HL-60/S4 (cell line): ENCODE results near the gene ZNF654.
"Not testable (repeated sequence)": the region's sequence is repeated elsewhere in the genome, so short reads cannot be mapped to it uniquely, and the experiment has no call there.

Experiments used
- in situ Hi-C: fragments of 300-500 bp; cut with MboI; formaldehyde crosslinking; loops from 2 replicates; pipeline ENCODE4 v1.14.3; 2022; ENCODE audit warnings: low sequenced_read_pairs

ZNF654 gene

GRCh38 chr3:88058581-88059379, at the start of gene ZNF654, which contains the start of gene CGGBP1:
TSS of gene ZNF654 (plus strand) at chr3:88059255. CDS start at chr3:88059320, 65 bp downstream.
TSS of gene CGGBP1 (minus strand) at chr3:88059005. CDS start at chr3:88055976, 3,029 bp downstream.
- in situ Hi-C loops = no loop called here

GRCh38 chr3:88010810-88011209, 48.2 kb upstream of the ZNF654 start:
- in situ Hi-C loops = no loop called here

- in situ Hi-C loops = no loop called here
Observed at GRCh38 chr3:88013592-88013991, 45.5 kb upstream of the ZNF654 start.

- in situ Hi-C loops = not testable (repeated sequence)
Observed at GRCh38 chr3:88015656-88016055, 43.4 kb upstream of the ZNF654 start.

GRCh38 chr3:88019024-88019423, 40.0 kb upstream of the ZNF654 start:
- in situ Hi-C loops = no loop called here

- in situ Hi-C loops = no loop called here
Observed at GRCh38 chr3:88025001-88025552, 34.0 kb upstream of the ZNF654 start.

GRCh38 chr3:88028876-88029275, 30.2 kb upstream of the ZNF654 start:
- in situ Hi-C loops = no loop called here

GRCh38 chr3:88030210-88030609, 28.8 kb upstream of the ZNF654 start:
- in situ Hi-C loops = no loop called here

- in situ Hi-C loops = no loop called here
Observed at GRCh38 chr3:88031642-88032077, 27.4 kb upstream of the ZNF654 start.

GRCh38 chr3:88032245-88032644, 26.8 kb upstream of the ZNF654 start:
- in situ Hi-C loops = no loop called here

GRCh38 chr3:88033079-88033478, 26.0 kb upstream of the ZNF654 start:
- in situ Hi-C loops = no loop called here

GRCh38 chr3:88033808-88034207, 25.2 kb upstream of the ZNF654 start:
- in situ Hi-C loops = no loop called here

GRCh38 chr3:88034491-88035275, 24.4 kb upstream of the ZNF654 start:
- in situ Hi-C loops = no loop called here

- in situ Hi-C loops = no loop called here
Observed at GRCh38 chr3:88036221-88036620, 22.8 kb upstream of the ZNF654 start.

- in situ Hi-C loops = no loop called here
Observed at GRCh38 chr3:88038566-88038965, 20.5 kb upstream of the ZNF654 start.

GRCh38 chr3:88040529-88040928, 18.5 kb upstream of the ZNF654 start:
- in situ Hi-C loops = no loop called here

- in situ Hi-C loops = no loop called here
Observed at GRCh38 chr3:88041005-88041404, 18.1 kb upstream of the ZNF654 start.

- in situ Hi-C loops = no loop called here
Observed at GRCh38 chr3:88044411-88044810, 14.6 kb upstream of the ZNF654 start.

GRCh38 chr3:88046766-88047165, 12.3 kb upstream of the ZNF654 start:
- in situ Hi-C loops = no loop called here

- in situ Hi-C loops = no loop called here
Observed at GRCh38 chr3:88057630-88058305, 1.3 kb upstream of the ZNF654 start.

- in situ Hi-C loops = no loop called here
Observed at GRCh38 chr3:88058306-88058580, 812 bp upstream of the ZNF654 start.
